ENCODE measurements around the gene SERPINA5. TPM values are rescaled to one million over a fixed set of nuclear protein-coding genes. Genes with fewer than 3 reads are reported as not detected.

Gene SERPINA5
- total RNA-seq, 1 experiment from 2014 or later: 1.5 TPM

GRCh38 chr14:94541234-94541975 lies 39.8 kb upstream of the SERPINA5 start (continued):
- no peak for TF ChIP-seq E2F5 (CRISPR knock-in tag; IDR thresholded peaks at IDR 0.05)
- no peak for TF ChIP-seq OVOL2 (CRISPR knock-in tag; IDR thresholded peaks at IDR 0.05; ENCODE audit: borderline replicate concordance)
- TF ChIP-seq ERG (CRISPR knock-in tag; IDR thresholded peaks at IDR 0.05): no peak
- TF ChIP-seq PRRX2 (CRISPR knock-in tag; IDR thresholded peaks at IDR 0.05): no peak
- no peak for TF ChIP-seq MAX (CRISPR knock-in tag; IDR thresholded peaks at IDR 0.05)
- no peak for TF ChIP-seq ARID4B (CRISPR knock-in tag; IDR thresholded peaks at IDR 0.05; ENCODE audit: borderline replicate concordance)
- TF ChIP-seq TCF7 (CRISPR knock-in tag; IDR thresholded peaks at IDR 0.05; ENCODE audit: low read depth): no peak
- no peak for TF ChIP-seq ZBTB43 (CRISPR knock-in tag; IDR thresholded peaks at IDR 0.05)
- no peak for TF ChIP-seq TP53 (CRISPR knock-in tag; IDR thresholded peaks at IDR 0.05)

GRCh38 chr14:94542111-94542810 lies 39.0 kb upstream of the SERPINA5 start:
- H3K27me3 Mint-ChIP-seq (ENCODE audit: low read depth): no peaks in the 10 kb centered on the region; the same call in 1 of the 2 replicates
- H3K4me1 Mint-ChIP-seq: peaks cover 36% of the 10 kb centered on the region
- POLR2A ChIA-PET: no interaction called here
- no peaks in the 10 kb centered on the region for H3K36me3 Mint-ChIP-seq
- DNase-seq (ENCODE audit: low spot score): no peak
- H3K9me3 Mint-ChIP-seq: no peaks in the 10 kb centered on the region
- H3K27ac Mint-ChIP-seq: no peak overlapping the region
- no peak for ATAC-seq
- CTCF ChIA-PET: interaction anchor here (1.6 to 4.6 kb wide), 2 partner anchors 56 to 108 kb away, joined by 4 to 38 read pairs; no protein-coding TSS in a partner anchor
- H3K4me3 Mint-ChIP-seq: no peak overlapping the region
- TF ChIP-seq NFE2L1 (CRISPR knock-in tag; IDR thresholded peaks at IDR 0.05) (no peak), AFF4 (CRISPR knock-in tag; IDR thresholded peaks at IDR 0.05; ENCODE audit: borderline replicate concordance) (no peak), ZNF232 (CRISPR knock-in tag; IDR thresholded peaks at IDR 0.05) (no peak), GRHL2 (CRISPR knock-in tag; IDR thresholded peaks at IDR 0.05; ENCODE audit: insufficient replicate concordance, severe bottlenecking) (no peak), PRDM15 (CRISPR knock-in tag; IDR thresholded peaks at IDR 0.05) (no peak), ZNF425 (CRISPR knock-in tag; conservative IDR thresholded peaks at IDR 0.05) (no peak)

Measured in WTC11 (cell line).